GM12872 (cell line): ENCODE data around the gene CTIF.

Source experiments
- CTCF ChIP-seq: IDR thresholded peaks from 3 replicates; pipeline ENCODE4 v1.5.1; 2011; ENCODE audit warnings: low read depth, mild to moderate bottlenecking, low read length, moderate library complexity; ENCODE audit not compliant: insufficient read depth

The CTIF gene

GRCh38 chr18:48504819-48505218 lies 34.0 kb upstream of the CTIF start:
- no peak for TF ChIP-seq CTCF

- TF ChIP-seq CTCF, result no peak
Measured at GRCh38 chr18:48514786-48515185, 24.0 kb upstream of the CTIF start.

DNA sequence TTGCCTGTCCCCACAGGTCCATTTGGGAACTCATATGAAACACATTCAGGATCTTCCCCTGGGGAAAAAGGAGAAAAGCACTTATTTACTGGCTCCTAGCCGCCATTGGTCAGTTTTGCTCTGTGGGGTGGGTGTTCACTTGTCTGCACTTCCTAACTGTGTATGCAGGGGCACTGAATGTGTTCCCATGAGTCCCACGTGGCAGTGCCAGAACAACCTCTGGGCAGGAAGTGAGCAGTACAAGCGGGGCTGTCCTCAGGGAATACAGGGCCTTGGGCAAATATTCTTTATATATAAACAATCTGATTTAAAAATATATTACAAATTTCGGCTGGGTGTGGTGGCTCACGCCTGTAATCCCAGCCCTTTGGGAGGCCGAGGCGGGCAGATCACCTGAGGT lies 21.8 kb upstream of the CTIF start:
- no peak for TF ChIP-seq CTCF

DNA sequence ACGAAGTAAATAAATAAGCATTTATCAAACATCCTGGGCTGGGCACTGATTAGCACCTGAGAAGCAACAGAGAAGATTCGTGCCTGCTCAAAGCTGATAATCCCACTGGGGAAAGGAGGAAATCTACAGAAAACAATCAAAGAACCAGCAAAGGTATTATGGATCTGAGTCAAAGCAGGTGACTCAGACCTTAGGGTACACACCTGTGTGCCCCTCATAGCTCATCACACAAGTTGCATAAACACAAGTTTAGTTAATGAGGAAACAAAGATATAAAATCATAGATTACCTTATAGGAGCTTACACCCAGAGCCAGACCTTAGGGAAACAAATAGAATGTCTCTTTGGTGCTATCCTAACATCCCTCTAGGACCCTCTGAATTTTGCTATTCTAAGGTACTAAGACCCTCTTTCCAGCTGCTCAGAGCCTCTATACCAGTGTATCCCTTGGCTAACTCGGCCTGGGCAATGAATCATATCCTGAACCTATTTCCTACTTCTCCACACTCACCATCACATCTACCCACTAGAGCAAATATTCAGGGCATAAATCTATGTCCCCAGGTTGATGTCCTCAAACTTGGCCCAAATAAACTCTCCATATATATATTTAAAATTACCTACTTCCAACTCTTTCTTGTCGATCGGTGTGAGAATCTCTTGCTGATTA lies 19.3 kb upstream of the CTIF start:
- TF ChIP-seq CTCF, result no peak

- no peak for TF ChIP-seq CTCF
Measured at GRCh38 chr18:48521723-48522122, 17.1 kb upstream of the CTIF start.

GRCh38 chr18:48525671-48526070 lies 13.2 kb upstream of the CTIF start:
- no peak for TF ChIP-seq CTCF

GRCh38 chr18:48527461-48527860 lies 11.4 kb upstream of the CTIF start:
- TF ChIP-seq CTCF, result no peak

- TF ChIP-seq CTCF, result no peak
Measured at GRCh38 chr18:48528861-48529260, 10.0 kb upstream of the CTIF start.
